HG03460 (cell line): ENCODE results near the gene C4orf54.

Source experiments
- ATAC-seq: cut with Tn5 transposase; IDR thresholded peaks from one replicate; pipeline ENCODE4 v1.9.1; 2021; ENCODE audit not compliant: unreplicated experiment

The C4orf54 gene

DNA sequence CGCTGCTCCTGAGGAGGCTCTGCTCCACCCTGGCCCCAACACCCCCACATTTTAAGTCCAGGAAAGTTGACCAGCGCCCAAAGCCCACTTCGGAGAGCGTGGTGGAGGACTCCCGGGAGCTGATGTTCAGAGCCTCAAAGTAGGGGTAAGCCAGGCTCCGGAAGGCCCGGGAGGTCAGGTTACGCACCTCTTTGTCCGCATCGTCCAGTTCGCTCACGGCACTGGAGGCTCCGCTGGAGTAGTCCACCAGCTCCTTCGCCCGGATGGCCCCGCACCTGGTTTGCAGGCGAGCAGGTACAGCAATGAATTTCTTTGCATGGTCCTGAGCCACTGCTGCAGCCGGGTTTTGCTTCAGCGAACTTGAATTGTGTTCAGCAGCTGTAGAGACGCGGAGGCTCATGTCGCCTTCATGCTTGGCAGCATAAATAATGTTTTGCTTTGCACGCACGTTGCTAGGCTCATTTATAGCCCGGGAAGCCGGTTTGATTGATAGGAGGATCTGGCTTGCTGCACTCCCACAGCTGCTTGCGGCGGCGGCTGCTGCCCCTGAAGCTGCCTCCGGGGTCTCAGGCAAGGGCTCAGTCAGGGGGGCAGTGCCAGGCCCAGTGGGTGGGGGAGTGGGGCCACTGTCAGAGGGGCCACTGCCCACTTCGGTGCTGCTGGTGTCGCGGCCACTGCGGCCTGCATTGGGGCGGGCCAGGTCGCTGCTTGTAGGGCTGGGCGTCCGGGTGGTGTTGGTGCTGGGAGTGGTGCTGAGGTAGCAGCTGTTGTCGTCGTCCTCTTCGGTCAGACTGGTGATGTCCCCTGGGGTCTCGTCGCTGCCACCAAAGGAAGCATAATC lies 4.8 kb downstream of the C4orf54 start:
- ATAC-seq, result no peak

DNA sequence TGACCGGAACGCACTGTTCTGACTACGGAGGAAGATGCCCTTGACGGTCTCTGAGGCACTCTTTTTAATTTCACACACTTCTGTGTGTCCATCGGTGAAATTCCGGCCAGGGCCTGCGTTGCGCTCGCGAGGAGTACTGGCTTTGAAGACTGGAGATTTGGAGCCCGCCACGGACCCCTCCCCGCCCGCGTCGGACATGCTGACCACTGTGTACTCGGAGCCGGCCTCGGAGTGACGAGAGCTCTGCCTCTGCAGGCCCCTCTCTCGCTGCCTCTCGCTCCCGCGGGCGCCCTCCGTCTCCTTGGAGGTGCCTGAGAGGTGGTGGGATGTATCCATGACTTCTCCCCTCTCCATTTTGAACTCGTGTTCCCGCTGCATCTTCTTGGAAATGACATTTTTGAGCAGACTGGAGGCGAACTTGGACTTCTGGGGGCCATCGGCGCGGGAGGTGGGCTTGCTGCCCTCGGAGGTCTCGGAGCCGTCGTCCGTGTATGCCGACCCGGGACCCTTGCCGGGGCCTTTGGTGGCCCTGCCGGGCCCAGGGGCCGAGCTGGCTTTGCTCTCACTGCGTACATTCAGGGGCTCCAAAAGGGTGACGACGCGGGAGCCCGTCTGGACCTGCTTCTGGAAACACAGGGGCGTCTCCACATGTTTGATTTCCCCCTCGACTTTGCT lies 5.7 kb downstream of the C4orf54 start:
- no peak for ATAC-seq

DNA sequence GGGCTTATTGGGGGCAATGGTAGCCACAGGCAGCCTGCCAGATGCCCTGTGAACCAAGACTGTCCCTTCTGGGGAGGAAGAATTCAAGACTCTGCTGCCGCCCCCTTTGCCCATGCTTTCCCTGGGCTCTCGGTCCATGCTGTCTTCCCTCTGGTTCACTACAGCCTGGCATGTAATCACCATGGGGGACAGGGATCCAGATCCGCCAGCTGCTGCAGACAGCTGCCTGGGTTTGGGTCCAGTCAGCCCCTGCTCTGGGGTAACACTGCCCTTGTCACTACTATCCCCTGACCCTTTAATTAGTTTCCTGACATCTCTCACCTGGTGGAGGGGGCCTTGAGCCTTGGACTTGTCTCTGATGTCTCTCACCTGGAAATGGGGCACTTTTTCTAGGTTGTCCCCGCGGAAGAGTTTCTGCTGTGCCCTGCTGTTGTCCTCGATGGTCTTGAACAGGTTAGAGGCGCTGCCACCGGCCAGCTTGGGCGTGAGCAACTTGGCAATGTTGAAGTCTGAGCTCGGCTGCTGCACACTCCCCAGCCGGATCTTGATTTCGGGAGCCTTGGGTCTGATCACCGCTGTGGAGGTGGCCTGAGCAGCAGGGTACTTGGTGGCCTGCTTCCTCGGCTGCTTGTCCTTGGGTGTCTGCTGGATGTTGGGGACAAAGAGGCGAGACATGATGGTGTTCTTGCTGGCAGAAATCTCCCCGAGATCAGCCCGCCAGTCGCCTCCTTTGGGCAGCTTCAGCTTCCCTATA lies 6.4 kb downstream of the C4orf54 start:
- ATAC-seq, result no peak

DNA sequence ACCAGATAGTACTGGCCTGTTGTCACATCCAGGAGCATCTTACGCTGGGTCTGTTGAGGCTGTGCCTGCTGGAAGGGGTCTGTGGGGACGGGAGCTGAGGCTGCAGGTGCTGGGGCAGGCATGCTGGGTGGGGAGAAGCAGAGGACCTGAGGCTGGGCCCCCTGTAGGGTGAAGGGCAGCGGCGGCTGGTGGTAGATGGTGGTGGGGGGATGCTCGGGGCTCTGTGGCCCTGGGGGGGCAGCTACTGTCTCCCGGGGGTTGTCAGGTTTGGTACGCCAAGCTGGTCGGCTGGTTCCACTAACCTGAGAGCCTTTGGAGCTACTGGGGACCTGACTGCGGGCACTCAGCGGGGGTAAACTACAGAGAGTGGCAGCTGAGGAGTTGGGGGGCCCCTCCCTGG lies 7.8 kb downstream of the C4orf54 start:
- no peak for ATAC-seq

DNA sequence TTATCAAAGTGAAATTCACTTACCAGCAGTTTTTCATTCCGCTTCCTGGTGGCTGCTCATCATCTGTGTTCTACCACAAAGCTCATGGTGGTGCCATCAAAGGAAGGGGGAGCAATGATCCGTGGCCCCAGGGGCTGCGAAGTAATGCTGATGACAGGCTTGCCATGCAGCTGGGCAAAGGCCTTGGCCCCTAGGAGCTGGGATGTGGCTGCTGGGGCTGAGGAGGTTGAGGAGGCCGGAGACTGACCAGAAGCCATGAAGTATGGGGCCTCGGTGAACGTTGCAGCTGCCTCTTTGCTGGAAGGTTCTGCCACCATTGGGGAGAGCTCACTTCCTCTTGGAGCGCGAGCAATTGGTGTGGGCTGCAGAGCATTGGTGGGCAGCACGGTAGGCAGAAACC lies 8.4 kb downstream of the C4orf54 start:
- no peak for ATAC-seq

DNA sequence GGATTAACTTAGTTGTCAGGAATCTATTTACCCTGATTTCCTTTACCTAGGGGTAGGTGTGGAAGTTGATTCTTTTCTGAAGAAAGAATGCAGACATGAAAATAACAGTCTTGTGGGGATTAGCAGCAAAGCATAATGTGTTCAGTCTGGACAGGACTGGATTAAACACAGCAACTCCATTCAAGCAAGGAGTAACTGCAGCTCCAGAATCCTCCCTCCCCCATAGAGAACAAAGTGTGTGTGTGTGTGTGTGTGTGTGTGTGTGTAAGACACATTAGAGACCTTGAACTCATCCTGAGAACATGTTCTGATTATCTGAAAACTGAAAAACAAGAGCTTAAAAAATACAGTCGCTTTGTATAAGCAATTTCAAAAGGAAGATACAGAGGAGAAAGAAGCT lies 9.3 kb downstream of the C4orf54 start:
- no peak for ATAC-seq

DNA sequence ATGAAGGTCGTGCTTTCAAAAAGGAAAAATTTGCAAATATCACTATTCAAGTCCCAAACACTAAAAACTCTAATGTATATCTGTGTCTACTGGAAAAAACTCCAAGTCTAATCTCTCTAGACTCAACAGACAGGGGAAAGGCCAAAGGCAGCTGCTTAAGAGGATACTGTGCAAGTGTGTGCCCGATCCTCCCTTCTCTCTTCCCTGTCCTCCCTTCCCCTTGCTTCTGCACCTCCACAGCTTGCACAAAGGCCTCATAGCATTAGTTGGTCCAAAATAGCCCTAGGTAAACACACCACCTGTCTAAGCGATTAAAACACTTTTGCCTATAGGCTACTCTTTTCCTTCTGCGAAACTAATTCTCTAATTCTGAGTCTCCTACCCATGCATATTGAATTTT lies 10.6 kb downstream of the C4orf54 start:
- no peak for ATAC-seq

DNA sequence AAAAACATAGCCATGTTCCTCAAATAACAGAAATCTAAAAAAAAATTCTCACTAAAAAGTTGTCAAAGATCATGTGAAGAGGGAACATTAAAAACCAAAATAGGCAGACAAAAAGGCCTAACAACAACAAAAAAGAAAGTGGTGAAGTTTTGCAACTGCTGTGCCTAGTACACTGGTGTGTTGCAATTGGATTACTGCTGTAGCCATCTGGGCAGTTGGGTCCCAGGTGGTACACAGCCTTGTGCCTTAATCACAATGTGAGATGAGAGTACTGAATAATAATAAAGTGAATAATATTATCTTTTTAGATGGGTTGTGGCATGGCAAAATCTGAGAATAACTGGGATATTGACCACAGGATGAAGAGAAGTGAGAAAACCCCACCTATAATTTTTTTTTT lies 12.0 kb downstream of the C4orf54 start:
- no peak for ATAC-seq

DNA sequence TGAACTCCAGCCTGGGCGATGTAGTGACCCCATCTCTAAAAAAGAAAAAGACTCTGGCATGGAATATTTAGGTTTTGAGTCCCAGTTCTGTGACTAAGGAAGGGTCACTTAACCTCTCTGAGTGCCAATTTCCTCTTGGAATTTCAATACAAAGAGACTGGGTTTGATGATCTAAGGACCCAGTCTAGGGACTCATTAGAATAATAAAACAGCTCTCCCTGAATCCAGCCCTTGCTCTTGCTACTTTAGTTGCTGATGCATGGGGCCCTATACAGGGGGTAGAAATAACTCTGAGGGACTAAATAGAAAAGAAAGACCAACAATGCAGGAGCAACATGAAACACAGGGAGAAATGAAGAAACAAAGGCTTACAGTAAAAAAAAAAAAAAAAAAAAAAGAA lies 12.6 kb downstream of the C4orf54 start:
- ATAC-seq, result no peak

DNA sequence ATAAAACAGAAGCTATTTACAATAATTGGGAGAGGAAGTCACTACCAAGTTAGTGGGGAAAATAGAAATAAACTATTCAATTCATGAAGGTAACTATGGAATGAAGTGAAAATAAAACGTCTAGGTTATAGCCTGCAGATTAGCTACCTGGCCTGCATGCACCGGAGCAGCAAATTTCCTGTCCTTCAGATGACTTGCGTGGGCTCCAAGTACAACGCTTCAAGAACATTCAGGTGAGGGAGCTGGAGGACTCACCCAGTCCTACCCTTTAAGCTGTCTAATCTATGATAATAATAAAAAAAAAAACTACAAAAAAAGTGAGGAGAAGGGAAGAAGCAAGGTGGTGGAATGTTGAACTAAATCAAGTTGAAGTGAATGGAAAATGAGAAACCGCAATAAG lies 13.2 kb downstream of the C4orf54 start:
- ATAC-seq, result no peak

DNA sequence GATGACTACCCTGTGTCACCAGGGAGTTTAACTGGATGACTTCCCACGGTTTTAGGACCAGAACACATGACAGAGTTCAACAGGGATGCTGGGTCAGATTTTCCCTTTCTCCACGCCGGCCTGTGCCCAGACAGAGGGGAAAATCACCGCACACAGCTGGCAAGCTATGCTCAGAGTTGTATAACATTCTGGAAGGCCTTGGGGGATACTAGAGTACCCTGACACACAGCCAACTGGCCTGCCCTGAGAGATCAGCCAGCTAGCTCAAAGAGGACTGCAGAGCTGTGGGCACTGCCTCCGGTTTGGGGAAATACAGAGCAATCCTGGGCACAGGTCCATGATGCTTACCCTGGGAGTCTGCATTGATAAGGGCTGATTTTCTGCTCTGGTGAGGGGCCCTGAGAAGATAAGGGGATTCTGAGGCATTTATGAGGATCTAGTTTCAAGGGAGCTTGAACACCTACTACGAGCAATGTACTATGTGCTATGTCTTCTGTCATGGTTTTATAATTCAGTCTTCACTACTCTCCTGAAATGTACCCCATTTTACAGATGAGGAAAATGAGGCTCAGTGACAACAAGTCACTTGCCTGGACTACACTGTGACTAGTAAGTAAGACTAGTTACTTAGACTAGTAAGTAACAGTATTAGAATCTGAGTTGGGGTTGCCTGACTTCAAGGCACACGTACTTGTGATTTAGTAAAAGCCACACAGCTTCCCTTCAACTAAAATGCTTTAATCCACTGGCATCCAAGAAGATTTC lies 14.7 kb downstream of the C4orf54 start:
- no peak for ATAC-seq

DNA sequence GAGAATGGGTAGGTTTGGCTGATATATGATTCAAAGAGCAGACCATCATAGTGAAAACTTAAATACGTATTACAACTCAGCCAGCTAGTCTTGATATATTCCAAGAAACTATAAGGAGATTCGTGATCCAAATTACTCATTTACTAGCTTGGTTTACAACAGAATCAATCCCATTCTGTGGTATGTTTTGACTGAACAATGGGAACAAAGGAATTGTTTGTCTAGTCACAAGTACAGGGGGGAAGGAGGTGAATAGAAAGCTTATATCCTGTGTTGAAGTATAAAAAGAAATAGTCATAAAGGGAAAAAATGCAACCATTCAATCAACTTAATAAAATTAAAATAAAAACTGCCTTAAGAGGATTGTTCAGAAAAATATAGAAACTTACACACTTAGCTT lies 17.0 kb downstream of the C4orf54 start:
- no peak for ATAC-seq

DNA sequence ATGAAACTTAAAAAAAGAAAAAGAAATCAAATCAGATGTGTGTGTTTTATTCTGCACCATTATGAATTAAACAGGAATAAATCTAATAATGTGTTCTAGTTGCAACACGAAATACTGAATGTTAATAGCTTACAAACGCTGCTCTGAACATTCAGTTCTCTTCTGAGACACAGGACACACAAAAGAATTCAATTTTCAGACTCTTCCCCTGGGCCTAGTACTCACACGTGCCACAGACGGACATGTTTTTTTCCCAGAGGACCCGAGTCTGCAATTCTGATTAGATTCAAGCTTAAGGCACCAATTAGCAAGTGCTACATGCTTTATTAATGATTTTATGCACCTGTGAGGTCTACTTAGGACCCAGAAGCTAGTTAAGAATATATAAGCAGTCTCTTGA lies 20.5 kb downstream of the C4orf54 start:
- no peak for ATAC-seq

DNA sequence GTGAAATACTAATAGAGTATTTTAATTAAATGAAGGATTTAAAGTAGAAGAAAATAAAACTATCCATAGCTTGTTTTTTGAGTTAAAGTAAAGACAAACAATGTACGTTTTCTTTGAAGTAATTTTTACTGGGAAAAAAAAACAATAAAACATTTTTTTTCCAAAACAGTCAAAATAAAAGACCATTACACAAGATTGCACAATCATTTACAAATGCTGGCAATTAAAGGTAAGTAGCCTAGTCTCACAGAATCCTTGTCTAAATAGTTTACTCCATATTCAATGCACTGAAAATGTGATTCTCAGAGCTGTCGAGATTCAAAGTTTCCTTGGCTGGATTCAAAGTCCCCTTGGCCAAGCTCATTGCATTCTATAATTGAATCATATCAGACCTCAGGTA lies 21.2 kb downstream of the C4orf54 start:
- no peak for ATAC-seq

DNA sequence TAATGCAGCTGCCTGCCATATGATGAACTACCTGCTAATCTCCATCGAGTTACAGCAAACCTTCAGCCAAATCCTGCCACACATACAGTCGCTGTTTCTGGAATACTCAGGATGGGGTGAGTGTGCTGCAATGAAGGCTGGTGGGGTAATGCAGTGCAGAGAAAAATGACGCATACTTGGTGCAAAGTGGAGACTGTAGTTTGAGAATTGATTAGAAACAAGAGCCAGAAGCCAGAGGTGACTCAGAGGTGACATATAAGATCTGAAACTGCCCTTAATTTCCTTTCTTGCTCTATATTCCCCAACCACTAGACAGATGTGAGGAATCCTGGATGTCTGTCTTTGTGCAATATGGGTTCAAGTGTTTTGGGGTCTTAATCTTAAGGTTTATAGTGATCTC lies 22.0 kb downstream of the C4orf54 start:
- no peak for ATAC-seq

DNA sequence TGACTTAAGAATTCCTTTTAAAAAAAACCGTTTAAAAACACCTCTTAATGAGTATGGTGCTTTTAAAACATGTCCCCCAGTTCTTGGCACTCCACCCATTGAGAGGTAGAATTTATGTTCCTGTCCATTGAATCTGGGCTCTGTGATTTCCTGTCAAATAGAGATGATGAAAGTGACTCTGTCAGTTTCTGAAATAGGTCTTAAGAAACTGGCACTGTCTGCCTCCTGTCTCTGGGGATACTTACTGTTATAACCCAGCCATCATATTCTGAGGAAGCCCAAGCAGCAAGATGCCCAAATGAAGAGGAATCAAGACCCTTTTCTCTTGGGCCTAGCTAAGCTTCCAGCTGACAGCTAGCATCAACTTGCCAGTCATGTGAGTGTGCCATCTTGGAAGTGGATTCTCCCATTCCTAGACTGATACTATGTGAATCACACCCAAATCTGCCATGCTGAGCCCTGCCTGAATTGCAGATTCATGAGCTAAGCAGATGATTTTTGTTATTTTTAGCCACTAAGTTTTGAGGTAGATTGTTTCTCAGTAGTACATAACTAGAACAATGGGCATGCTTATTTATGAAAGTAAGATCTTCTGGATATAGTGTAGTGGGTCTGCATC lies 22.8 kb downstream of the C4orf54 start:
- no peak for ATAC-seq

DNA sequence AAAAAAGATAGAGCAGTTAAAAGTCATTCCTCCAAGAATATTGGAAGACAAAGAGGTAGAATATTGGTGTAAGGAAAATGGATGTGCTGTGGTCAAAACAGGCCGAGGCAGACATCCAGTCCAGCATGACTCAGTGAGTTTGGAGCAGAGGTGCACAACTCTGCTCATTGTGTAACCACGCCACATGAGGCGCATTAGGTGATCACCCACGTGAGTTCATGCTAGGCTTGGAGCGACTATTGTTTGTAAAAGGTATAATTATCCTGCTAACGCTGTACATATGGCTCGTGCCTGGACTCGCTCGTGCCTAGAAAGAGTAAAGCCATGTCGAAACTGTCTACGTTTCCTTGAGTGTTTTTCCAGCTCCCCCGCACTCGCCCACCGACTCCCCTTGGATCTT lies 23.9 kb downstream of the C4orf54 start:
- ATAC-seq, result no peak

DNA sequence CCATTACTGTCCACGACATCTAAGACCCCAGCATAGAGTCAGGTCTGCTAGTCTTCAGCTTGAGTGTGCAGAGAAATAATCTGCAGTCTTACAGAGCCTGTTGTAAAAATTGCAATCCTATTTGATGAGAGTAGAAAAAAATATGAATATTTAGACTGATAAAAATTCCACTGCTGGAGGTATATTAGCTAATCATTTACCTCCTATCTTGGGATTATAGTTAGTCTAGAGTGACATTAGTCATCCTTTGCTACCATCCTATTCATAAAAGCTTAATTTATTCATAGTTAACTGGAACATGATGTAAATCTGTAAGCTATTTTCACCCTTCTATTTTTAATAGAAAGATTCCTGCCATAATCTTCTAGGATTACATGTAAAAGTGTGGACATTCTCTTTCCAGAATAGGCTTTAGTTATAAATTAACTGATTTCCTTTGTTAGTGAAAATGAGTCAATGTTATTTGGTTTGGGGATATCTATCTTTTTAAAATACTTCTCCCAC lies 26.7 kb downstream of the C4orf54 start:
- ATAC-seq, result no peak

DNA sequence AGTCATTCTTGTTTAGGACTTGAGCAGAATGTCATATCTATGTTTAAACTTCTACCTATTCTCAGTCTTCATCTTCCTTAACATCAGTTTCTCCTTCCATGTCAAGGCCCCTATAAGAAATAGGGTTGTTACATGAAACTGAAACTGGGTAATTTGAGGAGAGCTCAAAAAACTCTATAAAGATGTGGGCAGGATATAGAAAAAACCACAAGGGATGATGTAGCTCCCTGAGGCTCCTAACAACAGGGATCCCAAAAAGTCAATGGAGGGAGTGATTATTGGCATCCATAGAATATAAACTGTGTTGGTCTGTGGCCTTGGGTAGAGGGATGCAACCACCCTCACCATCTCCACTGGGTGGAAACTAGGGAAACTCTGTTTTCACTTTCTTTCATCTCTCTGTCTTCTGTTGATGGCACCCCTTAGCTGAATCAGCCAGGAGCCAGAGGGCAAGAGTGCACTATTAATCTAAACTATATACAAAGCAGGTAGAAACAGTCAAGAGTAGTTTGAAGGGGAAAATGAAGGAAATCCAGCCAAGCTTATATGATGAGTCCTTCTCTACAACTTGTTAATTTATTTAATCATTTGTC lies 27.6 kb downstream of the C4orf54 start:
- ATAC-seq, result no peak

DNA sequence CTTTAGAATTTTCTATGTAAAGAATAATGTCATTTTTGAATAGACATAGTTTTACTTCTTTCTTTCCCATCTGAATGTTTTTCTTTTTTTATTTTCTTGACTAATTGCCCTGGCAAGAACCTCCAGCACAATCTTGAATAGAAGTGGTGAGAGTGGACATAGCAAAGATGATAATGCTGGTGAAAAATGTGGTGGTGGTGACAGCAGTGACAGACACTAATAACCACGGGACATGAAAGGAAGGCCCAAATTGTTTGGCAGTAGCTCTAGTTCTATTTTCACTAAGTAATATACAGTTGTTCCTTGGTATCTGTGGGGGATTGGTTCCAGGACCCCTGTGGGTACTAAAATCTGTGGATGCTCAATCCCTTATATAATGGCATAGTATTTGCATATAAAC lies 29.6 kb downstream of the C4orf54 start:
- ATAC-seq, result no peak
